ENCODE measurements around the gene LYL1.

LYL1 gene

DNA sequence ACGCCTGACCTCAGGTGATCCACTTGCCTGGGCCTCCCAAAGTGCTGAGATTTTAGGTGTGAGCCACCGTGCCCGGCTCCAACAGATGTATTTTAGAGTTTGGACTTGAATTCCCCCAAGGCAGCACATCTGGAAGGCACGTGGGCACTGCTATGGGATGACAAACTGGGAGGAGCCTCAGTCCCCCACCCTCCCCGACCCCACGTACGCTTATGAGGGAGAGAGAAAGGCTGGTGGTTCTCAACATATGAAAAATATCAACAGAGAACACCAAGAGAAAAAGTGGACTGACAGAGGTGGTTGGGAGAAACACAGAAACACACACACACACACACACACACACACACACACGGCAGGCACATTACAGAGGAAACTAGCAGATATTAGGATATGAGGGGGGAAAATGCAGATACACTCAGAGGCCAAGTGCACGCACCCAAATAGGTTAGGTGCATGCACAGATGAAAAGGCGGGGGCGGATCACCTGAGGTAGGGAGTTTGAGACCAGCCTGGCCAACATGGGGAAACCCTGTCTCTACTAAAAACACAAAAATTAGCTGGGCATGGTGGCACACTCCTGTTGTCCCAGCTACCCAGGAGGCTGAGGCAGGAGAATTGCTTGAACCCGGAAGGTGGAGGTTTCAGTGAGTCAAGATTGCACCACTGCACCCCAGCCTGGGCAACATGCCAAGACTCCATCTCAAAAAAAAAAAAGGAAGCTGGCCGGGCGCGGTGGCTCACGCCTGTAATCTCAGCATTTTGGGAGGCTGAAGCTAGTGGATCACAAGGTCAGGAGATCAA, 44.3 kb upstream of the LYL1 start:
- DNase-seq (ENCODE audit: low spot score): no peak
- TF ChIP-seq, protein P1, sequence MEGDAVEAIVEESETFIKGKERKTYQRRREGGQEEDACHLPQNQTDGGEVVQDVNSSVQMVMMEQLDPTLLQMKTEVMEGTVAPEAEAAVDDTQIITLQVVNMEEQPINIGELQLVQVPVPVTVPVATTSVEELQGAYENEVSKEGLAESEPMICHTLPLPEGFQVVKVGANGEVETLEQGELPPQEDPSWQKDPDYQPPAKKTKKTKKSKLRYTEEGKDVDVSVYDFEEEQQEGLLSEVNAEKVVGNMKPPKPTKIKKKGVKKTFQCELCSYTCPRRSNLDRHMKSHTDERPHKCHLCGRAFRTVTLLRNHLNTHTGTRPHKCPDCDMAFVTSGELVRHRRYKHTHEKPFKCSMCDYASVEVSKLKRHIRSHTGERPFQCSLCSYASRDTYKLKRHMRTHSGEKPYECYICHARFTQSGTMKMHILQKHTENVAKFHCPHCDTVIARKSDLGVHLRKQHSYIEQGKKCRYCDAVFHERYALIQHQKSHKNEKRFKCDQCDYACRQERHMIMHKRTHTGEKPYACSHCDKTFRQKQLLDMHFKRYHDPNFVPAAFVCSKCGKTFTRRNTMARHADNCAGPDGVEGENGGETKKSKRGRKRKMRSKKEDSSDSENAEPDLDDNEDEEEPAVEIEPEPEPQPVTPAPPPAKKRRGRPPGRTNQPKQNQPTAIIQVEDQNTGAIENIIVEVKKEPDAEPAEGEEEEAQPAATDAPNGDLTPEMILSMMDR (IDR thresholded peaks at IDR 0.05; ENCODE audit: extremely low read depth, insufficient read depth, missing control alignments): no peak
- in situ Hi-C loops (cut with MboI; ENCODE audit: low pct_unique_long_range_greater_than_20kb, low sequenced_read_pairs, unreplicated experiment): no loop called here

DNA sequence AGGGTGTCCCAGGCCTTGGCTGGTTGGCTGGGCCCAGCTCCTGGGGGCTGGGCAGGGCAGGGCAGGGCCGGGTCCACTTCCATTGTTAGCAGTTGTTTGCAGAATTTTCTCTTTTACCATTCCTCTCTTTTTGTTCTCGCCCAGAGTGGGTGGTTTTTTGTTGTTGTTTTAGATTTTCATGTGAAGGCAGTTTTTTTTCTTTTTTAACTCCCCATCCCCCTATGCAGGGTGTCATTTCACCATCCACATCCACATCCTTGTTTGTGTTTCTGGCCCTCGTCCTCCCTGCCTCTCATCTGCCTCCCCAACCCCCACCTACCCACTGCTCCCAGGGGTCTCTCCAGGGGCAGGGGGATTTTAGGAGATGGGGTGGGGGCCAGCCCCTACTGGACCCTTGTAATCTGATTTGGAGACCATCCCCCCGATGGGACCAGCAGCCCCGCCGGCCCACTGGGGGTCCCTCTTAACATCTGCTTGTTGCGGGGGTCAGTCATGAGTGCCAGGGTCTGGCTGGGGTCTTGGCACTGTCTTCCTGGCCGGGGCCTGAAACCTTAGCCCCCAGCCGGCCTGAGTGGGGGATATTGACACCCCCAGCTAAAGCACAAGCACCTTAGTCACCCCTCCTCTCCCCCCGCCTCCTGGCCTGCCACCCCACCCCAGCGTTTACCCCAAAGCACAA, 37.1 kb upstream of the LYL1 start:
- in situ Hi-C loops (cut with MboI; ENCODE audit: low pct_unique_long_range_greater_than_20kb, low sequenced_read_pairs, unreplicated experiment): no loop called here
- no peak for DNase-seq (ENCODE audit: low spot score)
- TF ChIP-seq, protein P1 (IDR thresholded peaks at IDR 0.05; ENCODE audit: extremely low read depth, insufficient read depth, missing control alignments): no peak

- in situ Hi-C loops (cut with MboI; ENCODE audit: low pct_unique_long_range_greater_than_20kb, low sequenced_read_pairs, unreplicated experiment): no loop called here
- TF ChIP-seq, protein P1 (IDR thresholded peaks at IDR 0.05; ENCODE audit: extremely low read depth, insufficient read depth, missing control alignments): no peak
- DNase-seq (ENCODE audit: low spot score): no peak
These were observed 36.2 kb upstream of the LYL1 start for GRCh38 chr19:13138916-13139198.

DNA sequence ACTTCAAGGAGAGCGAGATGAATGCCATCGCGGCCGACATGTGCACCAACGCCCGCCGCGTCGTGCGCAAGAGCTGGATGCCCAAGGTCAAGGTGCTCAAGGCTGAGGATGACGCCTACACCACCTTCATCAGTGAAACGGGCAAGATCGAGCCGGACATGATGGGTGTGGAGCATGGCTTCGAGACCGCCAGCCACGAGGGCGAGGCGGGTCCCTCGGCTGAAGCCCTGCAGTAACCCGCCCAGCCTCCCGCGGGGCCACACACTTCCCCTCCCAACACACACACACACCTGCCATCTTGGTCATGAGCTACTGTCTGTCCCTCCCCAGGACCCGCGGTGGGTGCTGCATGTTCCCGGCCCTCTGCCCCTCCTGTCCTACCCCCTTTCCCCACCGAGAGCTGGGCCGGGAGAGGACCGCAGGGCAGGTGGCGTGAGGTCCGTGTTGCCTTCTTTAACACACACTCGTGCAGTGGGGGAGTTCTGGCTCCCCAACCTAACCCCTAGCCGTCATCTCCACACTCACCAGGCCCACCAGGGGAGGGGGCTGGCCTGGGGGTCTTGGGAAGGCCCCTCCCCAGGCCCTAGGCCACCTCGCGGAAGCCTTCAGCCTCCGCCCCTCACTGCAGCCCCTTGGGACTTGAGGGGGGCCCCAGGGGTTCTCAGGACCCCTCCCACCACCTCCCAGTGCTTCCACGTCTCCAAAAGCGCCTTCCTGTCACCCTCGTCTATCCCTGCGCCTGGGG, 35.7 kb upstream of the LYL1 start:
- TF ChIP-seq, protein P1 (IDR thresholded peaks at IDR 0.05; ENCODE audit: extremely low read depth, insufficient read depth, missing control alignments): no peak
- no peak for DNase-seq (ENCODE audit: low spot score)
- in situ Hi-C loops (cut with MboI; ENCODE audit: low pct_unique_long_range_greater_than_20kb, low sequenced_read_pairs, unreplicated experiment): no loop called here

GRCh38 chr19:13137290-13137794, 34.7 kb upstream of the LYL1 start:
- no peak for DNase-seq (ENCODE audit: low spot score)
- TF ChIP-seq, protein P1 (IDR thresholded peaks at IDR 0.05; ENCODE audit: extremely low read depth, insufficient read depth, missing control alignments): no peak
- in situ Hi-C loops (cut with MboI; ENCODE audit: low pct_unique_long_range_greater_than_20kb, low sequenced_read_pairs, unreplicated experiment): no loop called here

Data from GM13977 (cell line).